ENCODE data around the gene C11orf21. TPM values are rescaled to one million over a fixed set of nuclear protein-coding genes. Genes with fewer than 3 reads are reported as not detected.

Gene C11orf21
- total RNA-seq, 1 experiment from 2014 or later = 8.4 TPM

GRCh38 chr11:2263724-2264360 is 37.9 kb downstream of the C11orf21 start:
- DNase-seq = no peak

GRCh38 chr11:2263071-2263565 is 38.6 kb downstream of the C11orf21 start:
- no peak for DNase-seq
- no peaks in the 10 kb centered on the region for H3K36me3 ChIP-seq
- no peak overlapping the region for H3K4me3 ChIP-seq
- no peaks in the 10 kb centered on the region for H3K27me3 ChIP-seq
- no peaks in the 10 kb centered on the region for H3K9me3 ChIP-seq

More at GRCh38 chr11:2263724-2264360, 37.9 kb downstream of the C11orf21 start:
- no peaks in the 10 kb centered on the region for H3K27me3 ChIP-seq
- no peak overlapping the region for H3K4me3 ChIP-seq
- no peaks in the 10 kb centered on the region for H3K36me3 ChIP-seq
- H3K9me3 ChIP-seq = no peaks in the 10 kb centered on the region

GRCh38 chr11:2262301-2263070 is 39.2 kb downstream of the C11orf21 start:
- H3K9me3 ChIP-seq = no peaks in the 10 kb centered on the region
- no peak for DNase-seq
- H3K27me3 ChIP-seq = no peaks in the 10 kb centered on the region
- no peak overlapping the region for H3K4me3 ChIP-seq
- no peaks in the 10 kb centered on the region for H3K36me3 ChIP-seq

GRCh38 chr11:2261436-2262230 is 40.1 kb downstream of the C11orf21 start:
- DNase-seq = no peak
- no peaks in the 10 kb centered on the region for H3K9me3 ChIP-seq
- no peaks in the 10 kb centered on the region for H3K36me3 ChIP-seq
- H3K27me3 ChIP-seq = no peaks in the 10 kb centered on the region
- no peak overlapping the region for H3K4me3 ChIP-seq

- DNase-seq = no peak
- no peaks in the 10 kb centered on the region for H3K36me3 ChIP-seq
- no peaks in the 10 kb centered on the region for H3K9me3 ChIP-seq
- H3K27me3 ChIP-seq = no peaks in the 10 kb centered on the region
- no peak overlapping the region for H3K4me3 ChIP-seq
Measured at GRCh38 chr11:2260491-2261364, 41.0 kb downstream of the C11orf21 start.

GRCh38 chr11:2259897-2260451 is 41.7 kb downstream of the C11orf21 start:
- no peak for DNase-seq
- H3K27me3 ChIP-seq = no peaks in the 10 kb centered on the region
- no peak overlapping the region for H3K4me3 ChIP-seq
- no peaks in the 10 kb centered on the region for H3K9me3 ChIP-seq
- H3K36me3 ChIP-seq = no peaks in the 10 kb centered on the region

- DNase-seq = no peak
- H3K9me3 ChIP-seq = no peaks in the 10 kb centered on the region
- H3K27me3 ChIP-seq = no peaks in the 10 kb centered on the region
- H3K36me3 ChIP-seq = no peaks in the 10 kb centered on the region
- no peak overlapping the region for H3K4me3 ChIP-seq
Measured at GRCh38 chr11:2259466-2259830, 42.3 kb downstream of the C11orf21 start.

GRCh38 chr11:2258501-2259465 is 42.9 kb downstream of the C11orf21 start:
- Histone ChIP-seq H3K27me3 (no peaks in the 10 kb centered on the region; the same call in 1 of the 2 replicates), H3K9me3 (no peaks in the 10 kb centered on the region), H3K4me3 (no peak overlapping the region), H3K36me3 (no peaks in the 10 kb centered on the region)
- no peak for DNase-seq

- Histone ChIP-seq H3K9me3 (no peaks in the 10 kb centered on the region), H3K27me3 (no peaks in the 10 kb centered on the region; the same call in 1 of the 2 replicates), H3K4me3 (no peak overlapping the region), H3K36me3 (no peaks in the 10 kb centered on the region)
- no peak for DNase-seq
Measured at GRCh38 chr11:2256951-2257700, 44.6 kb downstream of the C11orf21 start.

- Histone ChIP-seq H3K36me3 (no peaks in the 10 kb centered on the region), H3K9me3 (no peaks in the 10 kb centered on the region), H3K27me3 (no peaks in the 10 kb centered on the region; the same call in 1 of the 2 replicates), H3K4me3 (no peak overlapping the region)
- DNase-seq = no peak
Measured at GRCh38 chr11:2256293-2256913, 45.3 kb downstream of the C11orf21 start.

GRCh38 chr11:2252018-2252417 is 49.7 kb downstream of the C11orf21 start:
- Histone ChIP-seq H3K9me3 (no peaks in the 10 kb centered on the region), H3K27me3 (no peaks in the 10 kb centered on the region; the same call in 1 of the 2 replicates), H3K4me3 (no peak overlapping the region), H3K36me3 (no peaks in the 10 kb centered on the region)
- no peak for DNase-seq

GRCh38 chr11:2251138-2251537 is 50.6 kb downstream of the C11orf21 start:
- Histone ChIP-seq H3K27me3 (no peaks in the 10 kb centered on the region; the same call in 1 of the 2 replicates), H3K9me3 (no peaks in the 10 kb centered on the region), H3K4me3 (no peak overlapping the region), H3K36me3 (no peaks in the 10 kb centered on the region)
- no peak for DNase-seq

- Histone ChIP-seq H3K27me3 (no peaks in the 10 kb centered on the region; the same call in 1 of the 2 replicates), H3K36me3 (no peaks in the 10 kb centered on the region), H3K4me3 (no peak overlapping the region), H3K9me3 (no peaks in the 10 kb centered on the region)
- no peak for DNase-seq
Measured at GRCh38 chr11:2250485-2250884, 51.2 kb downstream of the C11orf21 start.

- no peaks in the 10 kb centered on the region for H3K36me3 ChIP-seq
- no peaks in the 10 kb centered on the region; the same call in 1 of the 2 replicates for H3K27me3 ChIP-seq
- no peaks in the 10 kb centered on the region for H3K9me3 ChIP-seq
- DNase-seq = no peak
- H3K4me3 ChIP-seq = no peak overlapping the region
Measured at GRCh38 chr11:2250041-2250440, 51.7 kb downstream of the C11orf21 start.

All from MG63 (cell line).